Testis (tissue), 2 donors: Measurements from ENCODE around the gene ADAM10.

ENCODE experiments used
- CTCF ChIP-seq, 3 experiments: fragments of 450-650 bp in 2 of 3; fragments of 200-600 bp in 1 of 3; sonication (generic) in 1 of 3; IDR thresholded peaks; one replicate each; pipeline ENCODE4 v1.5.1; 2016 to 2019; ENCODE audit warnings: antibody characterized with exemption in 3 of 3, mild to moderate bottlenecking in 2 of 3, moderate library complexity in 1 of 3
- POLR2A ChIP-seq: fragments of 450-650 bp; IDR thresholded peaks from one replicate; pipeline ENCODE4 v1.6.1; 2017; ENCODE audit warnings: antibody characterized with exemption, mild to moderate bottlenecking, moderate library complexity

- TF ChIP-seq POLR2A (no peak), CTCF (IDR thresholded peaks at IDR 0.05) (no peak)
Observed at GRCh38 chr15:58556028-58556361, 193.5 kb downstream of the ADAM10 start.
